Hepatocyte (in vitro differentiated cells): ENCODE results near the gene DUSP8.

Experiments
- CTCF ChIP-seq: fragments of 200-600 bp; sonication (generic); IDR thresholded peaks from 2 replicates; pipeline ENCODE4 v1.5.1; 2016; ENCODE audit warnings: antibody characterized with exemption, mild to moderate bottlenecking; ENCODE audit not compliant: poor library complexity
- EZH2 ChIP-seq: fragments of 200-600 bp; sonication (generic); IDR thresholded peaks from 2 replicates; pipeline ENCODE4 v1.6.1; 2016; ENCODE audit warnings: antibody characterized with exemption, mild to moderate bottlenecking, borderline replicate concordance
- EZH2phosphoT487 ChIP-seq: fragments of 200-600 bp; sonication (generic); IDR thresholded peaks from one replicate; pipeline ENCODE4 v1.6.1; 2018; ENCODE audit warnings: antibody characterized with exemption, mild to moderate bottlenecking, low read depth, moderate library complexity; ENCODE audit not compliant: unreplicated experiment, severe bottlenecking

DNA sequence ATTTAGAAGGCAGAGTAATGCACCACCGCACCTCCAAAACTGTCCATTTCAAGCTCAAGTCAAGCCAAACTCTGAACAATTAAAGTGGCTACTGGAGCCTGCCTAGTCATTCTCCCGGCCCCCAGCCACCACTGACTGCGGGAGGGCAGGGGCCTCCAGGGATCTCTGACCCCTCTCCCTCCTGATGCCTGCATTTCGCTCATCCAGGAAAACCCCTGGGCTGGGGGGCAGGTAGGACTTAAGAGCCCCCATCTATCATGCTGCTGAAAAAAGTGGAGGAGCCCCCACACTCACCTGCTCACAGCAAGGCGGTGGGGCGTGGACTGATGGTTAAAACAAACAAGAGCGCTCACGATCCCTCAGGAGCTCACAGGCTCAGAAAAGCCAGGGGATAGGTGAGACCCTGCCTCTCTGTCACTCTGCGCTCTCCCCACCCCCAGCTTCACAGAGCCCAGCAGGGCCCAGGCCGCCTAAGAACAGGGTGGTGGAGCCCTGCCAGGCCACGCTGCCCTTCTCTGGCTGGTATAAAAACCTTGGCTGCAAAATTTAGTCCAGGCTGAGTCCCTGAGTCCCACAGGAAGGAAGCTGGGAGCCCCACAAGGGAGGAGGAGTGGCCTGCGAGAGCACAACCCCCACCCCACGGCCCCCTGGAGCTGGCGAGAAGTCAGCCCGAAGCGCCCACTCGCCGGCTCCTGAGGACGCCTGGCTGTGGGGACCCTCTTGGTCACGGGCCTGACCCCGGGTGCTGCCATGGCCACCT is 64.5 kb downstream of the DUSP8 start:
- no peak for TF ChIP-seq CTCF
- no peak for TF ChIP-seq EZH2
- no peak for TF ChIP-seq EZH2phosphoT487
